Colonic mucosa (tissue), 4 donors: ENCODE results near the gene ENDOU. TPM values are rescaled to one million over a fixed set of nuclear protein-coding genes. Genes with fewer than 3 reads are reported as not detected.

ENCODE experiments used
- DNase-seq: peaks from one replicate; pipeline ENCODE4 v3.0.0-alpha.2; 2020
- H3K27ac ChIP-seq: fragments of 200-600 bp; one replicate; pipeline ENCODE4 v1.8.0; 2021
- H3K27me3 ChIP-seq: fragments of 200-600 bp; one replicate; pipeline ENCODE4 v1.8.0; 2021
- H3K36me3 ChIP-seq: fragments of 200-600 bp; one replicate; pipeline ENCODE4 v1.8.0; 2021
- H3K4me1 ChIP-seq: fragments of 200-600 bp; one replicate; pipeline ENCODE4 v1.8.0; 2021; ENCODE audit warnings: mild to moderate bottlenecking
- H3K4me3 ChIP-seq: fragments of 200-600 bp; one replicate; pipeline ENCODE4 v1.8.0; 2021
- H3K9ac ChIP-seq, 2 donors: one replicate each; pipeline ENCODE4 v1.7.0; 2013; ENCODE audit warnings: control low read depth in 2 of 2, low read depth in 2 of 2, low read length in 2 of 2
- H3K9me3 ChIP-seq: fragments of 200-600 bp; one replicate; pipeline ENCODE4 v1.8.0; 2021
- intact Hi-C: fragments of 100-400 bp; cut with DNase I; formaldehyde crosslinking; loops from one replicate; pipeline ENCODE4 v1.14.1; 2022
- total RNA-seq, 2 donors: library from RNA; stranded (reverse); fragmentation: NEBNext Ultra II Directional in 1 of 2; extraction: Animal tissue kit (Norgen Biotek cat#: 25700) in 1 of 2; gene quantifications; one replicate each; pipeline ENCODE4 v1.2.1, GENCODE V29; 2021
- TF ChIP-seq, protein P1 (sequence below): fragments of 200-600 bp; IDR thresholded peaks from one replicate; pipeline ENCODE4 v1.8.0; 2022; ENCODE audit warnings: antibody characterized with exemption, mild to moderate bottlenecking
- donor health status: healthy.
- donor health status: DM: no; HTN: no; CAD: no.
- donor health status: DM: no; HTN: no; CAD: no.

The ENDOU gene
- total RNA-seq, 2 donors from 2014 or later: not detected

DNA sequence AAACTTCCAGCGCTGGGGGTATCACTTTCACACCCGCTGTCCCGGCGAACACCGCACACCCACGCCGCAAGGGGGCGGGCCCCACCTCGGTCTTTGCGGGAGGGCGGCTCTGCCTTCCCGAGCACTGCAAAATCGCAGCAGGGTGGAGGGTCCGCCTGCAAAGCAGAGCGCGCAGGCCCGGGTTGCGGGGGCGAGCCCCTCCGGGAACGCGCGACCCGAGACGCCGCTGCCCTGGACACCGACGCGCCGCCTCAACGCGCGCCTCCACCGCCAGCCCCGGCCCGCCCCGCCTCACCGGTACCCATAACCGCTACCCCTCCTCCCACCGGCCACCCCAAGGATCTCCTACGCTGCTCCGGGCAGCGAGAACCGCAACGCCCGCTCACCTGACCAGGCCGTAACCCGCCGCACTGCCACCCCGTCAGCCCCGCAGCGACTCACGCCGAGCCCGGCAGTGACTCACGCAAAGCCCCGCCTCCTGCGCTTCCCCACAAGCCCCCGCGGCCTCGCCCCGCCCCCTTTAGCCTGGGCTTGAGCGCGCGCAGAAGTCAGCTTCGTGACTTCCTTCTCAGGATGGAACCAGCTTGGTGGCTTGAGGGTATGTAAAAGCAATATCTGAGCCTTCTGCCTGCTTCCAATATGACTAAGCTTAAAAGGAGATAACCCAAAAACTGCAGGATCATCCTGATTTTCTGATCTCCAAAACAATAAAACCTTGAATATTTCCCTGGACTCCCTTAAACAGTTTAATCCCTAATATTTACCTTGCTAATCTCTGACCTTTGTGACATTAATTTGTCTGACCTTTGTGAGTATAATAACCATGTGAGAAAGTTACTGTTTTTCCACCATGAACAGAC lies 19.5 kb downstream of the ENDOU start, which contains the start of gene RPAP3:
RPAP3 (minus strand) TSS at position 465 of the 860 bp plus-strand sequence. CDS start 3,190 bp downstream, outside the sequence.
- Histone ChIP-seq H3K27me3 (no peaks in the 10 kb centered on the region), H3K4me3 (peak within 1 kb of the TSS; percentile 96), H3K27ac (peak within 1 kb of the TSS; percentile 88), H3K9ac (peak within 1 kb of the TSS; percentile 74 to 94), H3K4me1 (no peaks in the 10 kb centered on the region), H3K9me3 (no peaks in the 10 kb centered on the region), H3K36me3 (no peaks in the 10 kb centered on the region)
- peak; percentile 98 for DNase-seq
- intact Hi-C loops: no loop called here
- TF ChIP-seq, protein P1, sequence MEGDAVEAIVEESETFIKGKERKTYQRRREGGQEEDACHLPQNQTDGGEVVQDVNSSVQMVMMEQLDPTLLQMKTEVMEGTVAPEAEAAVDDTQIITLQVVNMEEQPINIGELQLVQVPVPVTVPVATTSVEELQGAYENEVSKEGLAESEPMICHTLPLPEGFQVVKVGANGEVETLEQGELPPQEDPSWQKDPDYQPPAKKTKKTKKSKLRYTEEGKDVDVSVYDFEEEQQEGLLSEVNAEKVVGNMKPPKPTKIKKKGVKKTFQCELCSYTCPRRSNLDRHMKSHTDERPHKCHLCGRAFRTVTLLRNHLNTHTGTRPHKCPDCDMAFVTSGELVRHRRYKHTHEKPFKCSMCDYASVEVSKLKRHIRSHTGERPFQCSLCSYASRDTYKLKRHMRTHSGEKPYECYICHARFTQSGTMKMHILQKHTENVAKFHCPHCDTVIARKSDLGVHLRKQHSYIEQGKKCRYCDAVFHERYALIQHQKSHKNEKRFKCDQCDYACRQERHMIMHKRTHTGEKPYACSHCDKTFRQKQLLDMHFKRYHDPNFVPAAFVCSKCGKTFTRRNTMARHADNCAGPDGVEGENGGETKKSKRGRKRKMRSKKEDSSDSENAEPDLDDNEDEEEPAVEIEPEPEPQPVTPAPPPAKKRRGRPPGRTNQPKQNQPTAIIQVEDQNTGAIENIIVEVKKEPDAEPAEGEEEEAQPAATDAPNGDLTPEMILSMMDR: peak; percentile 69

DNA sequence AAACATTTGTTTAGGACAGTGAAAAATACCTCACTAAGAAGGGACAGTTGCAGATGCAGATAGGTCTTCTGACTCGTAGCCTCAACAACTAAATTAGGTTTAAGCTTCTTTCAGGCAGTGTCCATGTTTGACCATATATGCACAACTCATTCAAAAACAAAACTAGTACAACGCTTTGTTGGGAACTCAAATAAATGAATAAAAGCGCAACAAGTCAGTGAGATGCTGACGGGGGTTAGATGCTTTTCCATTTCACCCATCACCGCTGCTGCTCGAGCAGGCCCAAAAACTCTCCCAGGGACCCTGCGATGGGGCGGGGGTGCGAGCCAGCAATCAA lies 20.1 kb downstream of the ENDOU start:
- peak overlapping the region; percentile 74 to 94 for H3K9ac ChIP-seq
- H3K27ac ChIP-seq: peak overlapping the region; percentile 88
- no peaks in the 10 kb centered on the region for H3K9me3 ChIP-seq
- intact Hi-C loops: no loop called here
- no peaks in the 10 kb centered on the region for H3K27me3 ChIP-seq
- TF ChIP-seq, protein P1: no peak
- peak overlapping the region; percentile 96 for H3K4me3 ChIP-seq
- H3K4me1 ChIP-seq: no peaks in the 10 kb centered on the region
- no peak for DNase-seq
- no peaks in the 10 kb centered on the region for H3K36me3 ChIP-seq

DNA sequence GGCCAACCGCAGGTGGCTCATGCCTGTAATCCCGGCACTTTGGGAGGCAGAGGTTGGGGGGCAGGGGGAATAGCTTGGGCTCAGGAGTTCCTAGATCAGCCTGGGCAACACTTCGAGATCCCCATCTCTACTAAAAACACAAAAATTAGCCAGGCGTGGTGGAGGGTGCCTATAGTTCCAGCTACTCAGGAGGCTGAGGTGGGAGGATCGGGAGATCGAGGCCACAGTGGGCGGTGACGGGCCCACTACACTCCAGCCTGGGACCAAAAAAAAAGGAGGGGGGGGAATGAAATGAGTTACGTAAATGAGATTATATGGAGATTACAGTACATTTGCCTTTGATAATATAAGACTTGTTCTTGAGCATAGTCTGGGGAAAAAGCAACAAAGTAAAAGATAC lies 20.6 kb downstream of the ENDOU start:
- intact Hi-C loops: no loop called here
- Histone ChIP-seq H3K9me3 (no peaks in the 10 kb centered on the region), H3K36me3 (no peaks in the 10 kb centered on the region), H3K9ac (peak overlapping the region in 1 of 2 donors; percentile 74), H3K4me3 (peak overlapping the region; percentile 96), H3K27ac (no peak overlapping the region), H3K4me1 (no peaks in the 10 kb centered on the region), H3K27me3 (no peaks in the 10 kb centered on the region)
- DNase-seq: no peak
- TF ChIP-seq, protein P1: no peak

DNA sequence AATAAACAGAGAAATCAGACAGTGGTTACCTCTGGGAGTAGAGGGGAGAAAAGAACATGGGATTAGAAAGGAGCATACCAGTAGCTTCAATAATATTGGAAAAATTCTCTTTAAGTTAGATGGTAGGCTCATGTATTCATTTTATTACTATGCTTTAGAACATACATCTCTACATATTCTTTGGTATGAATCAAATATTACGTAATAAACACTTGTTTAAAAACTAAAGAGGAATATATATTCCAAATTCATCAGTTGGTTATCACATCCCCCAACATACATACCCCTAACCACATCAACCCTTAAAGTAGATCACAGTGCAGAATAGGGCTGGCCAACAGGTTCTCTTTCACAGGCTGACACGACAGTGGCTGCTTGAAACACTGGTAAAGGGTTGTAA lies 25.0 kb downstream of the ENDOU start:
- TF ChIP-seq, protein P1: no peak
- no peak overlapping the region for H3K9ac ChIP-seq
- H3K4me3 ChIP-seq: no peak overlapping the region
- DNase-seq: no peak
- H3K4me1 ChIP-seq: no peaks in the 10 kb centered on the region
- H3K27me3 ChIP-seq: no peaks in the 10 kb centered on the region
- H3K27ac ChIP-seq: no peak overlapping the region
- no peaks in the 10 kb centered on the region for H3K36me3 ChIP-seq
- no peaks in the 10 kb centered on the region for H3K9me3 ChIP-seq
- intact Hi-C loops: no loop called here

DNA sequence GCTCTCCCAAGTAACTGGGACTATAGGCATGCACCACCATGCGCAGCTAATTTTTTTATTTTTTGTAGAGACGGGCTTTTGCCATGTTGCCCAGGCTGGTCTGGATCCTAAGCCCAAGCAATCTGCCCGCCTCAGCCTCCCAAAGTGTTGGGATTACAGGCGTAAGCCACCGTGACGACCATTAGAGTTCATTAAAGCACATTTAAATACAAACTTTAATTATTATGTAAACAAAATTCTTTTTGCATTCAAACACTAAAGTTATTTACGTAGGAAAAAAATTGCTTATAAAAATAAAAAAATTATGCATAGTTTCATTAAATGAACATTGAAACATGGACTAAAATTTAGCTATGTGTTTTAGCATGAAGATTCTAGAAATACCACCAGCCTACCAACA lies 26.7 kb downstream of the ENDOU start:
- intact Hi-C loops: no loop called here
- Histone ChIP-seq H3K9me3 (no peaks in the 10 kb centered on the region), H3K27me3 (no peaks in the 10 kb centered on the region), H3K36me3 (no peaks in the 10 kb centered on the region), H3K9ac (no peak overlapping the region), H3K27ac (no peak overlapping the region), H3K4me3 (no peak overlapping the region), H3K4me1 (no peaks in the 10 kb centered on the region)
- no peak for DNase-seq
- TF ChIP-seq, protein P1: no peak
